IPS-NIHi7 (cell line): ENCODE data around the gene MSI2.

Source experiments
- DNase-seq: peaks from one replicate; pipeline ENCODE4 v3.0.0; 2012; ENCODE audit warnings: mixed read lengths; ENCODE audit errors: extremely low spot score

MSI2 gene

GRCh38 chr17:57269598-57270255, 13.4 kb downstream of the MSI2 start:
- no peak for DNase-seq

- DNase-seq = no peak
Observed at GRCh38 chr17:57270801-57271245, 14.5 kb downstream of the MSI2 start.

- DNase-seq = no peak
Observed at GRCh38 chr17:57271821-57272220, 15.5 kb downstream of the MSI2 start.

- no peak for DNase-seq
Observed at GRCh38 chr17:57273490-57273889, 17.2 kb downstream of the MSI2 start.

- no peak for DNase-seq
Observed at GRCh38 chr17:57274162-57274561, 17.8 kb downstream of the MSI2 start.

- no peak for DNase-seq
Observed at GRCh38 chr17:57275071-57275764, 18.9 kb downstream of the MSI2 start.

- no peak for DNase-seq
Observed at GRCh38 chr17:57276621-57277020, 20.3 kb downstream of the MSI2 start.

GRCh38 chr17:57277923-57278604, 21.7 kb downstream of the MSI2 start:
- DNase-seq = no peak

- no peak for DNase-seq
Observed at GRCh38 chr17:57278740-57279387, 22.5 kb downstream of the MSI2 start.

GRCh38 chr17:57279432-57279831, 23.1 kb downstream of the MSI2 start:
- no peak for DNase-seq

- DNase-seq = no peak
Observed at GRCh38 chr17:57281887-57282286, 25.6 kb downstream of the MSI2 start.

- no peak for DNase-seq
Observed at GRCh38 chr17:57282296-57282695, 26.0 kb downstream of the MSI2 start.

GRCh38 chr17:57283203-57283971, 27.1 kb downstream of the MSI2 start:
- DNase-seq = no peak

GRCh38 chr17:57284583-57284982, 28.3 kb downstream of the MSI2 start:
- DNase-seq = no peak

GRCh38 chr17:57284984-57285646, 28.8 kb downstream of the MSI2 start:
- no peak for DNase-seq

GRCh38 chr17:57285701-57286100, 29.4 kb downstream of the MSI2 start:
- DNase-seq = no peak

- no peak for DNase-seq
Observed at GRCh38 chr17:57286399-57287105, 30.2 kb downstream of the MSI2 start.

GRCh38 chr17:57288040-57288772, 31.9 kb downstream of the MSI2 start:
- DNase-seq = no peak

- no peak for DNase-seq
Observed at GRCh38 chr17:57288773-57289121, 32.4 kb downstream of the MSI2 start.

- DNase-seq = no peak
Observed at GRCh38 chr17:57289130-57289529, 32.8 kb downstream of the MSI2 start.
